H9 (cell line): ENCODE measurements around the gene DCAF10. TPM values are rescaled to one million over a fixed set of nuclear protein-coding genes. Genes with fewer than 3 reads are reported as not detected.

Experiments
- DNase-seq: peaks from one replicate; pipeline ENCODE4 v3.0.0-alpha.2; 2017
- H2AFZ ChIP-seq: one replicate; pipeline ENCODE4 v1.6.1; 2013; ENCODE audit warnings: mild to moderate bottlenecking, low read length, control low read depth, moderate library complexity
- H2AK5ac ChIP-seq: 2 replicates; pipeline ENCODE4 v1.6.1; 2013; ENCODE audit warnings: low read length, control low read depth, mixed read lengths; ENCODE audit not compliant: insufficient read length
- H2BK120ac ChIP-seq: one replicate; pipeline ENCODE4 v1.6.1; 2013; ENCODE audit warnings: low read depth, mild to moderate bottlenecking, low read length, control low read depth, inconsistent platforms; ENCODE audit not compliant: poor library complexity, severe bottlenecking
- H2BK12ac ChIP-seq: 2 replicates; pipeline ENCODE4 v1.6.1; 2013; ENCODE audit warnings: low read length, control low read depth, mixed read lengths, low read depth; ENCODE audit not compliant: insufficient read length
- H2BK15ac ChIP-seq: 2 replicates; pipeline ENCODE4 v1.6.1; 2013; ENCODE audit warnings: low read depth, low read length, control low read depth
- H2BK20ac ChIP-seq: one replicate; pipeline ENCODE4 v1.6.1; 2013; ENCODE audit warnings: low read depth, mild to moderate bottlenecking, low read length, control low read depth, inconsistent platforms; ENCODE audit not compliant: poor library complexity, severe bottlenecking
- H2BK5ac ChIP-seq: 2 replicates; pipeline ENCODE4 v1.6.1; 2013; ENCODE audit warnings: low read length, control low read depth, mixed read lengths; ENCODE audit not compliant: insufficient read length
- H3K14ac ChIP-seq: 2 replicates; pipeline ENCODE4 v1.6.1; 2013; ENCODE audit warnings: low read length, control low read depth; ENCODE audit not compliant: insufficient read depth
- H3K18ac ChIP-seq: 2 replicates; pipeline ENCODE4 v1.6.1; 2013; ENCODE audit warnings: low read depth, mild to moderate bottlenecking, mixed read lengths, low read length, control low read depth; ENCODE audit not compliant: insufficient read length
- H3K23ac ChIP-seq: 2 replicates; pipeline ENCODE4 v1.6.1; 2013; ENCODE audit warnings: low read length, control low read depth, mixed read lengths, low read depth; ENCODE audit not compliant: insufficient read length
- H3K23me2 ChIP-seq: 2 replicates; pipeline ENCODE4 v1.6.1; 2013; ENCODE audit warnings: low read depth, mild to moderate bottlenecking, mixed read lengths, low read length, control low read depth; ENCODE audit not compliant: insufficient read length, poor library complexity, severe bottlenecking
- H3K27ac ChIP-seq: 2 replicates; pipeline ENCODE4 v1.5.1; 2013; ENCODE audit warnings: low read length, control low read depth, mixed read lengths, low read depth; ENCODE audit not compliant: insufficient read length
- H3K27me3 ChIP-seq: 2 replicates; pipeline ENCODE4 v1.6.1; 2013; ENCODE audit warnings: low read length, control low read depth, inconsistent platforms; ENCODE audit not compliant: insufficient read depth
- H3K4ac ChIP-seq: 2 replicates; pipeline ENCODE4 v1.6.1; 2013; ENCODE audit warnings: low read depth, mild to moderate bottlenecking, control low read depth, inconsistent platforms, low read length, moderate library complexity
- H3K4me1 ChIP-seq: 2 replicates; pipeline ENCODE4 v1.6.1; 2013; ENCODE audit warnings: low read length, control low read depth, inconsistent platforms; ENCODE audit not compliant: insufficient read depth
- H3K4me2 ChIP-seq: 2 replicates; pipeline ENCODE4 v1.6.1; 2013; ENCODE audit warnings: low read length, control low read depth, mixed read lengths; ENCODE audit not compliant: insufficient read length, insufficient read depth
- H3K56ac ChIP-seq: 2 replicates; pipeline ENCODE4 v1.6.1; 2013; ENCODE audit warnings: low read depth, mild to moderate bottlenecking, mixed read lengths, low read length, control low read depth; ENCODE audit not compliant: insufficient read length
- H3K79me1 ChIP-seq: 2 replicates; pipeline ENCODE4 v1.6.1; 2013; ENCODE audit warnings: low read depth, mild to moderate bottlenecking, moderate library complexity, low read length, control low read depth, inconsistent platforms; ENCODE audit not compliant: insufficient read depth, poor library complexity, severe bottlenecking
- H3K79me2 ChIP-seq: 2 replicates; pipeline ENCODE4 v1.6.1; 2013; ENCODE audit warnings: low read length, control low read depth, inconsistent platforms; ENCODE audit not compliant: insufficient read depth
- H3K9ac ChIP-seq: 2 replicates; pipeline ENCODE4 v1.6.1; 2013; ENCODE audit warnings: low read length, control low read depth, mixed read lengths; ENCODE audit not compliant: insufficient read length; ENCODE audit errors: extremely low read depth
- H3K9me3 ChIP-seq: one replicate; pipeline ENCODE4 v1.6.1; 2013; ENCODE audit warnings: low read depth, low read length, inconsistent platforms; ENCODE audit not compliant: control insufficient read depth
- H3T11ph ChIP-seq: one replicate; pipeline ENCODE4 v1.6.1; 2013; ENCODE audit warnings: mild to moderate bottlenecking, low read length, control low read depth, inconsistent platforms
- H4K20me1 ChIP-seq: one replicate; pipeline ENCODE4 v1.6.1; 2013; ENCODE audit not compliant: control insufficient read depth, insufficient read length, insufficient read depth
- H4K5ac ChIP-seq: 2 replicates; pipeline ENCODE4 v1.6.1; 2013; ENCODE audit warnings: low read depth, mild to moderate bottlenecking, mixed read lengths, low read length, control low read depth; ENCODE audit not compliant: insufficient read length
- H4K8ac ChIP-seq: replicated peaks from 2 replicates; pipeline ENCODE4 v1.6.1; 2013; ENCODE audit warnings: low read length, control low read depth, mixed read lengths, low read depth; ENCODE audit not compliant: insufficient read length
- H4K91ac ChIP-seq: 2 replicates; pipeline ENCODE4 v1.6.1; 2013; ENCODE audit warnings: low read depth, mild to moderate bottlenecking, moderate library complexity, mixed read lengths, low read length, control low read depth; ENCODE audit not compliant: insufficient read length
- H3K27ac Mint-ChIP-seq, 3 experiments: 2 replicates in 2 of 3; 3 replicates in 1 of 3; pipeline ENCODE4 v1.8.0; 2020 to 2021; ENCODE audit warnings: mixed read lengths in 3 of 3, mild to moderate bottlenecking in 1 of 3, moderate library complexity in 1 of 3
- H3K27me3 Mint-ChIP-seq: 2 replicates; pipeline ENCODE4 v1.8.0; 2021; ENCODE audit warnings: low read depth, mild to moderate bottlenecking, moderate library complexity, mixed read lengths
- H3K36me3 Mint-ChIP-seq, 3 experiments: 2 replicates in 2 of 3; 3 replicates in 1 of 3; pipeline ENCODE4 v1.8.0; 2020 to 2021; ENCODE audit warnings: low read depth in 3 of 3, mixed read lengths in 3 of 3; ENCODE audit not compliant: insufficient read depth in 1 of 3
- H3K4me1 Mint-ChIP-seq, 2 experiments: 2 replicates each; pipeline ENCODE4 v1.8.0; 2020; ENCODE audit warnings: mixed read lengths in 2 of 2
- H3K4me3 Mint-ChIP-seq, 2 experiments: 2 replicates in 1 of 2; 3 replicates in 1 of 2; pipeline ENCODE4 v1.8.0; 2020 to 2021; ENCODE audit warnings: mild to moderate bottlenecking in 2 of 2, mixed read lengths in 2 of 2, moderate library complexity in 1 of 2
- H3K9me3 Mint-ChIP-seq, 2 experiments: 2 replicates in 1 of 2; 3 replicates in 1 of 2; pipeline ENCODE4 v1.8.0; 2020; ENCODE audit warnings: mild to moderate bottlenecking in 2 of 2, mixed read lengths in 2 of 2, moderate library complexity in 1 of 2
- WGBS: extraction: QIAGEN DNeasy Blood & Tissue Kit; methylation state at CpG from one replicate; pipeline ENCODE4 v1.1.7; 2013; ENCODE audit warnings: missing lambda C conversion rate, low lambda C conversion rate, mixed read lengths; ENCODE audit not compliant: insufficient read length; ENCODE audit errors: extremely low coverage; 5-methylcytosine and 5-hydroxymethylcytosine counted together
- total RNA-seq: library from RNA; stranded (reverse); gene quantifications from 2 replicates; pipeline ENCODE4 v1.2.1, GENCODE V29; 2021
- TF ChIP-seq, protein P1 (sequence below): fragments of 200-600 bp; sonication (generic); conservative IDR thresholded peaks from 3 replicates; pipeline ENCODE4 v1.8.0; 2021; ENCODE audit warnings: antibody characterized with exemption, mild to moderate bottlenecking

The DCAF10 gene
- total RNA-seq, 1 experiment from 2014 or later, result 13.4 TPM

DNA sequence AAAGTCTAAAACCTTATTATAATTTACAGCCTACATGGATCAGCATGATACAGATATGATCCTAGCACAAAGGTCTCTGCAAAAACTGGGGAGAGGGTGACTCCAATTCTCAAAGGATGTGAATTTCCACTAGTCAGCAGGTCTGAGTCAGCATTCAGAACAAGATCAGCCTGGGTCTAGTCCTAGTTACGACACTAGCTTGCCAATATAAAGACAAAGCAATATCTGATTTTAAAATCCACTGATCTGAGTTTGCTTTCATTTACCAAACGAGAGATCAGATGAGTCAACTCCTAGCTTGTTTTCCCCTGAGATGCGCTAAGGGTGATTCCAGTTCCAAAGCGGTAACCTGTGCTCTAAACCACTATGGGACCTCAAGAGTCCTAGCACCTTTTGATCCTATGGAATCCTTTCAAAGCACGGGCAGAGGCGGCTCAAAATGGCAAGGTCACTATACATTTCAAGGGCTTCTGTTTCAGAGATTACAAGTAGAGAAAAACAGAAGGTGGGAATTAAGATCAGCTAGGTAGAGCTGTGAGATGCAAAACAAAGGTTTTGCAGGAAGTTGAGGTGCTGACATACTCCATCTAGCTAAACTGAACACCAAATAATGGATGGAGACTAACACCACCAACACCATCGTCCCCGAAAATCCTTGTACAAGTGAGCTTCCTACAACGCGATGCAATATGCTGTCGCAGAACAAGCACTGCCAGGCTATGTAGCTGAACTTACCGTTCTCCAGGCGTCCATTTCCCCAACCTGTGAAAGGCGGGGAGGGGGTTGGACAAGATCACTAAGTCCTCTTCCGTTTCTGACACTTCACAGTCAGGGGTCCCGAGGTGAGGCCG lies 102.4 kb downstream of the DCAF10 start:
- Mint-ChIP-seq H3K4me3 (peak overlapping the region; percentile 78 to 92), H3K27me3 (peaks cover 23% of the 10 kb centered on the region), H3K4me1 (peaks cover 18 to 19% of the 10 kb centered on the region in 2 experiments), H3K36me3 (peaks cover 3 to 7% (median 7%) of the 10 kb centered on the region in 3 experiments; a peak in 5 of 7 replicates), H3K27ac (no peak overlapping the region; a peak in 1 of 7 replicates), H3K9me3 (no peaks in the 10 kb centered on the region)
- H3K4me2 ChIP-seq, result peak overlapping the region; percentile 93
- no peaks in the 10 kb centered on the region for H3K9me3 ChIP-seq
- no peak for DNase-seq
- no peak overlapping the region for H2BK20ac ChIP-seq
- H2AK5ac ChIP-seq, result no peak overlapping the region
- no peak overlapping the region for H2BK5ac ChIP-seq
- H4K91ac ChIP-seq, result no peak overlapping the region
- no peaks in the 10 kb centered on the region for H3K27me3 ChIP-seq
- peaks cover 4% of the 10 kb centered on the region; the same call in 1 of the 2 replicates for H3K4me1 ChIP-seq
- no peak overlapping the region for H3T11ph ChIP-seq
- TF ChIP-seq, protein P1, sequence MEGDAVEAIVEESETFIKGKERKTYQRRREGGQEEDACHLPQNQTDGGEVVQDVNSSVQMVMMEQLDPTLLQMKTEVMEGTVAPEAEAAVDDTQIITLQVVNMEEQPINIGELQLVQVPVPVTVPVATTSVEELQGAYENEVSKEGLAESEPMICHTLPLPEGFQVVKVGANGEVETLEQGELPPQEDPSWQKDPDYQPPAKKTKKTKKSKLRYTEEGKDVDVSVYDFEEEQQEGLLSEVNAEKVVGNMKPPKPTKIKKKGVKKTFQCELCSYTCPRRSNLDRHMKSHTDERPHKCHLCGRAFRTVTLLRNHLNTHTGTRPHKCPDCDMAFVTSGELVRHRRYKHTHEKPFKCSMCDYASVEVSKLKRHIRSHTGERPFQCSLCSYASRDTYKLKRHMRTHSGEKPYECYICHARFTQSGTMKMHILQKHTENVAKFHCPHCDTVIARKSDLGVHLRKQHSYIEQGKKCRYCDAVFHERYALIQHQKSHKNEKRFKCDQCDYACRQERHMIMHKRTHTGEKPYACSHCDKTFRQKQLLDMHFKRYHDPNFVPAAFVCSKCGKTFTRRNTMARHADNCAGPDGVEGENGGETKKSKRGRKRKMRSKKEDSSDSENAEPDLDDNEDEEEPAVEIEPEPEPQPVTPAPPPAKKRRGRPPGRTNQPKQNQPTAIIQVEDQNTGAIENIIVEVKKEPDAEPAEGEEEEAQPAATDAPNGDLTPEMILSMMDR, result no peak
- no peak overlapping the region; the same call in 1 of the 2 replicates for H3K14ac ChIP-seq
- H3K9ac ChIP-seq, result peak overlapping the region; percentile 71
- no peak overlapping the region for H3K4ac ChIP-seq
- H3K23me2 ChIP-seq, result peaks cover 15% of the 10 kb centered on the region
- H4K20me1 ChIP-seq, result no peaks in the 10 kb centered on the region
- H4K5ac ChIP-seq, result no peak overlapping the region
- H3K79me1 ChIP-seq, result no peaks in the 10 kb centered on the region
- no peak overlapping the region for H3K18ac ChIP-seq
- no peak overlapping the region for H2BK15ac ChIP-seq
- no peak overlapping the region for H2AFZ ChIP-seq
- WGBS, result no CpG with 5 or more reads among the region's 17 CpGs
- no peak overlapping the region for H3K27ac ChIP-seq
- no peak overlapping the region for H2BK120ac ChIP-seq
- H4K8ac ChIP-seq, result no peak overlapping the region
- no peaks in the 10 kb centered on the region; the same call in 1 of the 2 replicates for H3K79me2 ChIP-seq
- no peak overlapping the region for H2BK12ac ChIP-seq
- H3K56ac ChIP-seq, result no peak overlapping the region
- no peak overlapping the region for H3K23ac ChIP-seq
